Nasal cavity respiratory epithelium epithelial cell of viscerocranial mucosa (primary cell): ENCODE results near the gene OR2F1. TPM values are rescaled to one million over a fixed set of nuclear protein-coding genes. Genes with fewer than 3 reads are reported as not detected.

Experiments used
- total RNA-seq: library from RNA; depleted of rRNA; stranded (reverse); fragments of >200 nt; gene quantifications from 2 replicates; pipeline ENCODE4 v1.2.3, GENCODE V29; 2014

OR2F1 gene
- not detected in 2 replicates for total RNA-seq

DNA sequence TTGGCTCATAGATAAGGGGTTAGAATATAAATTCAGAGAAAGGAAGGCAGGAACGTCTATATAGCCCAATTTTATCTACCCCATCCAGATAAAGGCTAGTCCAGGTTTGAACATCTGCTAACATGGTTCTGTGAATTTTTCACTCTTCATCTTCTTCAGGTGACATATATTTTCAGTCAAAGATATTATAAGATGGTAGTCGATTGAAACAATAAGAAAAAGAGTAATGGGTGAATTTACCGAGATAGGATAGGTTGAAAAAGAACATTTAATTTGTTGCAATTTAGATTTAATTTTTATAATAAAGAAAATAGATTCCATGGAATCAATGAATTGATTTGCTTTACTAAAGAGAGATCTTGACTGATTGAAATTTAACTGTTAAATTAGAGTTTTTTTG lies at the start of gene OR2F1:
Gene OR2F1, plus strand, starts transcription at position 301 of the 400 bp plus-strand sequence. CDS start 5,127 bp downstream, outside the sequence.

GRCh38 chr7:143934526-143935325 lies 19.9 kb upstream of the OR2F1 start, which contains the start of gene OR2F2:
Gene OR2F2, plus strand, starts transcription at chr7:143935233. Its CDS starts 0 bp downstream, at chr7:143935233.

DNA sequence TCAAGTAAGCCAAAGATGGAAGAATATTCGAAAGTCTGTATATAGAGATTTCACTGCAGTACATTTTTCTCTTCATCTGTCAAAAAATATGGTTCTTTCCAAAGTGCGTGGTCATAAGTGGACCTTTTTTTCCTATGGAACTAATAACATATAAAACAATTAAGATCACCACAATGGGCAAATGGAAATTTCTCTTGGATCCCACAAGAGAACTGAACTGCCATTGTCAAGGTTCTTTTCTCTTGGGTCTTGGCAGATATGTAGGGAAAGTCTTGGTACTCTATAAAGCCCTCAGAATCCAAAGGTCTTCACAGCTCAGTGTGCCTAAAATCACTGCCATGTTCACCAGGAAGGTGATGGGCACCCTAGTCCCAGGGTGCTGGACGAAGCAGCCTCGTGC lies 45.4 kb downstream of the OR2F1 start, which contains the start of gene OR6B1:
Gene OR6B1, plus strand, starts transcription at position 301 of the 400 bp plus-strand sequence. CDS start 3,677 bp downstream, outside the sequence.

Other genes with a start within 250 kb of the OR2F1 start
- 1.00 TPM in 1 of 2 replicates, not detected in the other for gene CTAGE6, start 197.1 kb upstream of the OR2F1 start, total RNA-seq
- gene TCAF1, start 52.7 kb upstream of the OR2F1 start, total RNA-seq = 17.1 and 28.4 TPM in 2 replicates
- gene OR2F2, start 19.6 kb upstream of the OR2F1 start, total RNA-seq = not detected in 2 replicates
- gene OR6B1, start 45.5 kb downstream of the OR2F1 start, total RNA-seq = not detected in 2 replicates
- not detected in 2 replicates for gene OR2A5, start 94.1 kb downstream of the OR2F1 start, total RNA-seq
- gene OR2A25, start 115.0 kb downstream of the OR2F1 start, total RNA-seq = not detected in 2 replicates
- not detected in 2 replicates for gene OR2A12, start 131.4 kb downstream of the OR2F1 start, total RNA-seq
- gene OR2A2, start 154.7 kb downstream of the OR2F1 start, total RNA-seq = not detected in 2 replicates
- gene OR2A14, start 168.3 kb downstream of the OR2F1 start, total RNA-seq = not detected in 2 replicates
- gene CTAGE4, start 228.6 kb downstream of the OR2F1 start, total RNA-seq = 0.14 and 2.1 TPM in 2 replicates
- gene ARHGEF35, start 241.0 kb downstream of the OR2F1 start, total RNA-seq = 24.6 and 27.1 TPM in 2 replicates